C4-2B (cell line): Measurements from ENCODE around the gene CCDC57.
A peak's percentile ranks its signal among the peaks of the same experiment; 100 is the strongest.

Experiments
- H3K27ac ChIP-seq: fragments of 450-650 bp; 2 replicates; pipeline ENCODE4 v1.5.1; 2017
- CTCF ChIP-seq: fragments of 450-650 bp; conservative IDR thresholded peaks from 2 replicates; pipeline ENCODE4 v1.5.1; 2017; ENCODE audit warnings: mild to moderate bottlenecking
- ZFX ChIP-seq: fragments of 450-650 bp; IDR thresholded peaks from 2 replicates; pipeline ENCODE4 v1.6.1; 2017

CCDC57 gene

GRCh38 chr17:82120148-82120547, 92.5 kb downstream of the CCDC57 start:
- no peak overlapping the region for H3K27ac ChIP-seq
- TF ChIP-seq CTCF (no peak), ZFX (no peak)

GRCh38 chr17:82118815-82119380, 93.7 kb downstream of the CCDC57 start:
- no peak overlapping the region for H3K27ac ChIP-seq
- no peak for TF ChIP-seq CTCF
- TF ChIP-seq ZFX = no peak

GRCh38 chr17:82118168-82118814, 94.4 kb downstream of the CCDC57 start:
- H3K27ac ChIP-seq = no peak overlapping the region
- TF ChIP-seq CTCF (no peak), ZFX (no peak)

- no peak overlapping the region for H3K27ac ChIP-seq
- TF ChIP-seq CTCF (no peak), ZFX (no peak)
These were observed 95.2 kb downstream of the CCDC57 start for GRCh38 chr17:82117139-82118090.

- no peak overlapping the region for H3K27ac ChIP-seq
- TF ChIP-seq CTCF = no peak
- no peak for TF ChIP-seq ZFX
These were observed 96.4 kb downstream of the CCDC57 start for GRCh38 chr17:82116246-82116645.

- peak overlapping the region; percentile 100 for H3K27ac ChIP-seq
- TF ChIP-seq CTCF (no peak), ZFX (no peak)
These were observed 97.8 kb downstream of the CCDC57 start for GRCh38 chr17:82114872-82115271.

GRCh38 chr17:82114447-82114846, 98.2 kb downstream of the CCDC57 start:
- no peak for TF ChIP-seq CTCF
- TF ChIP-seq ZFX = no peak
- peak overlapping the region; percentile 100 for H3K27ac ChIP-seq
